GM21447 (cell line): ENCODE results near the gene DNAH8.

Experiments
- ATAC-seq: cut with Tn5 transposase; IDR thresholded peaks from one replicate; pipeline ENCODE4 v1.9.1; 2021; ENCODE audit not compliant: unreplicated experiment

DNAH8 gene

DNA sequence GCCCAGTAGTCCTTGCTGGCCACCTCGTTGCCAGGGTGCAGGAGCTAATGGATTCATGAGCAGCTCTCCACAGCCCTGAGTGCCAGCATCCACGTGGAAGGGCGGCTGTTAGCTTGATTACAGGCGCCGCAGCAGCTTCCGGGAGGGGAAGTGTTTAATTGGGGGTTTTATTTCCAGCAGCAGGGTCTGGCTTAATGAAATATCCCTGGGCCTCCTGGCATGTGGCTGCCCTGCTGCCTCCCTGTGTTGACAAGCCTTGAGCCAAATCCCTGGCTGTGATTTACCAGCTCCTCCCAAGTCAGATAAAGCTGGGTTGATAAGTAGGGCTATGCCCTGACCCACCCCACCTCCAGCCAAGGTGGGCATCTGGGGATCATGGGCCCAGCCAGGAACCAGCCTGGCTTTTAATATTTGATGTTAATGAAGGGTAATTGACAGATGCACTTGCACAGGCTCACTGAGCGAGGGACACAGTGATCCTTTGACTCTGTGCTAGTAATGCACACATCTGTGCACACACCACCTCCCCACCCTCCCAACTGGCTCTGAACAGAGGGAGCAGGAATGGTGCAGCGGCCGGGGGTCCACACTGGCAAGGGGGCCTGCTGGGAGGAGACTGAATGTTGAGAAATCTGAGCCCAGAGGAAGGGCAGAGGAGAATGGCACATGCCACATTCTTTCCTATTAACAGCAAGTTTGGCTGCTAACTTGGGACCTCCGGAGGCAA is 347.1 kb downstream of the DNAH8 start:
- ATAC-seq: no peak

GRCh38 chr6:39063526-39063925 is 348.4 kb downstream of the DNAH8 start:
- ATAC-seq: no peak

DNA sequence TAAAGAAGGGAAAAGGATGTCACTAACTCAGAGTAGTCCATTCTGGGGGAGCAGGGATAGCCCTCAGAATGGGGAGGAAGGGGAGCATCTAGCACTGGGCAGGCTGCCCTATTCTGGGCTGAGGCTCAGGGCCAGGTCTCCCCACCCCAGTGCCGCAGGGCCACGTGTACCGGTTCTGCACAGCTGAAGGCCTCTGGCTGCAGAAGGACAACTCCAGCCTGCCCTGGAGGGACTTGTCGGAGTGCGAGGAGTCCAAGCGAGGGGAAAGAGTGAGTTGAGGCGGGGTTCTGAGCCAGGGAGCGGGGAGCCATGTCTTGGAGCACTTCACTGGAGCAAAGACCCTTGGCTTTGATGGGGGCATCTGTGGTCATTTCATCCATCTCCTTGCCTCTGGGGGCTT is 350.4 kb downstream of the DNAH8 start:
- ATAC-seq: no peak

DNA sequence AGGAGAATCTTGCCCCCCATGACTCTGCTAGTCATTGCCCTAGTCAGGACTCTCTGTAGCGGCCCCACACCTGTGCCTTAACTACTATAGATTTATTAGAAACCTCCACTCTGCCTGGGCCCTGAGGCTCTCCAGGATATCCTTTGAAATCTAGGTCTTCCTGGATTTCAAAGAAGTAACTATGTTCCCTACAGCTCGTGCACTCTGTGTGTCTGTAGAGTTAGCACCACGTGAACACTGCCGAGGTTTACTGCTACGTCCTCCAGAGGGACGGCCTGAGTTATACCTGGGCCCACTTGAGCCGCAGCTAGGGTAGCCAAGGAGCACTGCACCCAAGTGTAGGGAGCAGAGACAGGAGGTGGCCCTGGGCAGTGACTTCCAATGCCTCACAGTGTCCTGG is 353.3 kb downstream of the DNAH8 start:
- no peak for ATAC-seq

GRCh38 chr6:39072830-39073229 is 357.7 kb downstream of the DNAH8 start:
- ATAC-seq: no peak

GRCh38 chr6:39073471-39074355 is 358.6 kb downstream of the DNAH8 start:
- ATAC-seq: no peak

DNA sequence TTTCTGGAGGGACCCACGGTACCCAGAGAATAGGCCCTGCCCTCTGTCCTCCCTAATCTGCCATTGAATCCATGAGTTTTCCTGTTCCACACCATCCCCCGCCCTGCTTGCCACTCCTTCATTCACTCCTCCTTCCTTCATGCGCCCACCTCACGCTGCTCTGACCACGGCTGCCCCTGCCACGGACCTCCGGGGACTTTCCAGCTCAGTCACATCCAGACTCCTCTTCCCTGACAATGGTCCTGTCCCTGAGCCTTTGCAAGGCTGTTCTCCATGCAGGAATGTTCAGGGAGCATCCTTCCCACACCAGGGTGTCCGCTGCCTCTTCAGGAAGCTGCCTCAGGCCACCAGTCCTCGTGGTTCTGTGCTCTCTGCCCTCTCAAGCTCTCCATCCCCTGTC is 359.4 kb downstream of the DNAH8 start:
- ATAC-seq: no peak

GRCh38 chr6:39075010-39075686 is 360.0 kb downstream of the DNAH8 start:
- no peak for ATAC-seq

- ATAC-seq: no peak
Measured at GRCh38 chr6:39075807-39076622, 360.9 kb downstream of the DNAH8 start.

- no peak for ATAC-seq
Measured at GRCh38 chr6:39076623-39077535, 361.8 kb downstream of the DNAH8 start.

GRCh38 chr6:39077882-39078594 is 362.9 kb downstream of the DNAH8 start:
- no peak for ATAC-seq

GRCh38 chr6:39078695-39079094 is 363.6 kb downstream of the DNAH8 start:
- no peak for ATAC-seq

DNA sequence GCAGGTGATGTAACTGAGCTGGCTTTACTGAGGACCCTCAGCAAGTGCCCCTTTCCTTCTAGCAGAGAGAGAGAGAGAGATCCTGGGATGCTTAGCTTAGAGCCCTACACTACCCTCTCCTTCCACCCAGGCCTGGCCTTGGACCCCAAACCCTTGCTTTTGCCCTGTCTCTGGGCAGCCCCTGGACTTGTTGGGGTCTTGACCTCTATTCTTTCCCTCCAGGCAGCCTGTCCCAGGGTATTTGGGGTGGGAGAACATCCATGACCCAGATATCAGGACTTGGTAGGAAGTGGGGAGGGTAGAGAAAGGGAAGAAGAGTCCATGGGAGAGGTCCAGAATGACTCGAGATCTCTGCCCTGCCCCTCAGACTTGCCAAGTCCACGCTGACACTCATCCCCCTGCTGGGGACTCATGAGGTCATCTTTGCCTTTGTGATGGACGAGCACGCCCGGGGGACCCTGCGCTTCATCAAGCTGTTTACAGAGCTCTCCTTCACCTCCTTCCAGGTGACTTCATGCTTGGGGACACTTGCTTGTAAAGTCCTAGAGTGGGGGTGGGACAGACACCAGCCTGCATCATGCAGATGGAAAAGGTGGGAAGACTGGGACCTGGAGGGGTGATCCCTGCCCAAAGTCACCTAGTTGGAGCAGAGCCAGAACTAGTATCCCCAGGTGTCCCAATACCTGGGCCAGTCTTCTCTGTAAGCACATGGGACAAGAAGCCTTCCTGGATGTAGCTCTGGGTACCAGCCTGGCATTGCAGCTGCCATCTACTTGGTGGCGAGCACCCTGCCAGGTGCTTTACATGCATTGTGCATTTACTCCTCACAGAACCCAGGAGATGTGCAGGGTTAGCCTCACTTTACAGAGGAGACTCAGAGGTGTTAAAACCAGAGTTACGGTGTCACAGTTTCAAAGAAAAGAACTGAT is 364.4 kb downstream of the DNAH8 start:
- ATAC-seq: no peak
